K562 (cell line): ENCODE data around the gene E2F3. TPM values are rescaled to one million over a fixed set of nuclear protein-coding genes. Genes with fewer than 3 reads are reported as not detected.

Experiments used
- ATAC-seq: fragments of 200-7000 bp; cut with Tn5 transposase; 3 replicates; pipeline ENCODE4 v1.9.1; 2020; ENCODE audit warnings: moderate library complexity
- BruUV-seq: library from RNA; stranded (reverse); fragments of 400-500 nt; replicated peaks from 2 replicates; lab custom pipeline; 2021; lab: Mats Ljungman, UMichigan
- CTCF ChIA-PET: fragments of 300-600 bp; formaldehyde crosslinking; extraction: SDS; loops from one replicate; lab custom pipeline; 2021; ENCODE audit warnings: low intra/inter-chr PET ratio; lab: Yijun Ruan, JAX
- POLR2A ChIA-PET: fragments of 300-600, 350-650 bp; sonication (Branson Sonifier 250); formaldehyde crosslinking; extraction: SDS; loops from one replicate; lab custom pipeline; 2021; ENCODE audit warnings: antibody characterized with exemption, inconsistent platforms; lab: Yijun Ruan, JAX
- DNase-seq, 4 experiments: peaks; one replicate each; pipeline versions ENCODE4 v3.0.0 to v3.0.0-alpha.2; 2011 to 2018; ENCODE audit warnings: low spot score in 3 of 4, mixed read lengths in 3 of 4; ENCODE audit errors: extremely low read depth in 1 of 4
- FAIRE-seq: peaks from 2 replicates; lab custom pipeline; 2011; peaks lifted over from hg19 to GRCh38; lab: Jason Lieb, UNC
- H2AFZ ChIP-seq: 2 replicates; pipeline ENCODE4 v1.6.0; 2011; ENCODE audit warnings: low read depth, low read length, control low read depth, inconsistent platforms
- H3K27ac ChIP-seq: fragments of 200-600 bp; 3 replicates; pipeline ENCODE4 v1.8.0; 2011; ENCODE audit warnings: low read depth, mild to moderate bottlenecking, control low read depth, inconsistent platforms, low read length, moderate library complexity, mixed read lengths; ENCODE audit errors: extremely low read depth
- H3K27me3 ChIP-seq, 2 experiments: fragments of 300-600 bp in 1 of 2; 2 replicates in 1 of 2; 3 replicates in 1 of 2; pipeline versions ENCODE4 v1.6.0 to v1.8.0; 2011; ENCODE audit warnings: inconsistent platforms in 2 of 2, low read length in 2 of 2, mild to moderate bottlenecking in 1 of 2, mixed read lengths in 1 of 2, moderate library complexity in 1 of 2; ENCODE audit not compliant: control insufficient read depth in 2 of 2, insufficient read depth in 2 of 2
- H3K36me3 ChIP-seq: fragments of 300-600 bp; 3 replicates; pipeline ENCODE4 v1.8.0; 2011; ENCODE audit warnings: mild to moderate bottlenecking, low read length, inconsistent platforms; ENCODE audit not compliant: control insufficient read depth, insufficient read depth
- H3K4me1 ChIP-seq, 2 experiments: fragments of 200-600 bp in 1 of 2; replicated peaks in 1 of 2; 2 replicates in 1 of 2; 3 replicates in 1 of 2; pipeline versions ENCODE4 v1.5.1 to v1.8.0; 2011; ENCODE audit warnings: inconsistent platforms in 2 of 2, low read length in 2 of 2, mild to moderate bottlenecking in 1 of 2, mixed read lengths in 1 of 2, moderate library complexity in 1 of 2; ENCODE audit not compliant: control insufficient read depth in 2 of 2, insufficient read depth in 2 of 2
- H3K4me2 ChIP-seq: 2 replicates; pipeline ENCODE4 v1.6.1; 2011; ENCODE audit warnings: low read length, control low read depth, inconsistent platforms, mixed read lengths; ENCODE audit not compliant: insufficient read depth
- H3K4me3 ChIP-seq: fragments of 200-600 bp; sonication (generic), shearing (Covaris generic); 2 replicates; pipeline ENCODE4 v1.5.1; 2016; ENCODE audit warnings: control low read depth, inconsistent platforms
- H3K79me2 ChIP-seq: fragments of 200-600 bp; 3 replicates; pipeline ENCODE4 v1.8.0; 2011; ENCODE audit warnings: low read length, inconsistent platforms; ENCODE audit not compliant: control insufficient read depth, insufficient read depth
- H3K9ac ChIP-seq, 2 experiments: 2 replicates each; pipeline versions ENCODE4 v1.6.0 to v1.6.1; 2011; ENCODE audit warnings: low read depth in 2 of 2, low read length in 2 of 2, control low read depth in 1 of 2, inconsistent platforms in 1 of 2, mild to moderate bottlenecking in 1 of 2, mixed read lengths in 1 of 2; ENCODE audit not compliant: insufficient read depth in 1 of 2
- H3K9me1 ChIP-seq: one replicate; pipeline ENCODE4 v1.6.0; 2011; ENCODE audit warnings: inconsistent platforms, mild to moderate bottlenecking, low read length, moderate library complexity; ENCODE audit not compliant: control insufficient read depth, insufficient read depth
- H3K9me3 ChIP-seq: replicated peaks from 2 replicates; pipeline ENCODE4 v1.5.1; 2011; ENCODE audit warnings: low read depth, low read length, inconsistent platforms; ENCODE audit not compliant: control insufficient read depth, insufficient read depth
- H4K20me1 ChIP-seq: replicated peaks from 2 replicates; pipeline ENCODE4 v1.6.1; 2011; ENCODE audit warnings: low read length, inconsistent platforms, mixed read lengths; ENCODE audit not compliant: control insufficient read depth, insufficient read depth
- EGR1 ChIP-seq: fragments of 450-650 bp; conservative IDR thresholded peaks from 2 replicates; pipeline ENCODE4 v1.6.1; 2017; ENCODE audit warnings: mild to moderate bottlenecking
- POLR2H ChIP-seq: IDR thresholded peaks from 2 replicates; pipeline ENCODE4 v1.6.1; 2016; ENCODE audit warnings: missing genetic modification characterization, low read depth, mild to moderate bottlenecking, control low read depth, missing compliant biosample characterization, moderate library complexity
- RBM17 ChIP-seq: fragments of 200-400 bp; formaldehyde crosslinking; IDR thresholded peaks from 2 replicates; pipeline ENCODE4 v1.6.1; 2017; ENCODE audit warnings: low read depth, mild to moderate bottlenecking, low read length, borderline replicate concordance
- SPI1 ChIP-seq: IDR thresholded peaks from 2 replicates; pipeline ENCODE4 v1.6.1; 2011; ENCODE audit warnings: low read depth, low read length, control low read depth, borderline replicate concordance
- ZNF699 ChIP-seq: fragments of 250-450 bp; sonication (Bioruptor Pico); IDR thresholded peaks from 2 replicates; pipeline ENCODE4 v1.8.0; 2021; ENCODE audit warnings: mild to moderate bottlenecking, moderate library complexity; ENCODE audit not compliant: insufficient replicate concordance
- WGBS: fragments of 100-300 bp; shearing (Covaris generic); methylation state at CpG from one replicate; pipeline ENCODE4 v1.1.6; 2016; ENCODE audit warnings: low coverage, mixed read lengths; ENCODE audit not compliant: insufficient coverage; ENCODE audit errors: missing lambda C conversion rate; 5-methylcytosine and 5-hydroxymethylcytosine counted together
- in situ Hi-C: fragments of 300-500 bp; cut with MboI; formaldehyde crosslinking; loops from 4 replicates; pipeline ENCODE4 v1.15.0; 2018; ENCODE audit warnings: inconsistent platforms, mixed read lengths
- intact Hi-C: fragments of 100-400 bp; cut with micrococcal nuclease; formaldehyde crosslinking; loops from 2 replicates; pipeline ENCODE4 v1.14.2; 2022
- polyA plus RNA-seq, 8 experiments: library from polyadenylated mRNA; depleted of rRNA in 4 of 8; stranded (reverse) in 5 of 8; unstranded in 3 of 8; fragments of >200 nt; fragmentation: Nextera tagmentation in 2 of 8; fragmentation: Illumina TruSeq in 1 of 8; extraction: Ambion mirVana in 2 of 8; extraction: Trizol in 1 of 8; gene quantifications; 2 replicates each; pipeline versions ENCODE4 v1.2.1 to v1.2.3, GENCODE V29; 2011 to 2014; ENCODE audit warnings: inconsistent platforms in 1 of 8, missing spikeins in 1 of 8
- total RNA-seq, 7 experiments: library from RNA; depleted of rRNA in 6 of 7; stranded (reverse); fragments of >200 nt in 6 of 7; fragmentation: Illumina TruSeq in 2 of 7; extraction: Trizol in 2 of 7; gene quantifications; 2 replicates each; pipeline versions ENCODE4 v1.2.1 to v1.2.3, GENCODE V29; 2011 to 2021; ENCODE audit warnings: low replicate concordance in 1 of 7
- TF ChIP-seq, protein P1 (sequence below): sonication (generic); formaldehyde crosslinking; IDR thresholded peaks from 2 replicates; pipeline ENCODE4 v1.8.0; 2022; ENCODE audit warnings: missing genetic modification reagents, mild to moderate bottlenecking, borderline replicate concordance

E2F3 gene
- total and polyA plus RNA-seq, 9 of the 15 experiments (the other 6 are each of a cell fraction or from before 2014, with no cell fraction given): 11.1 to 44.7 (median 27.2) TPM

DNA sequence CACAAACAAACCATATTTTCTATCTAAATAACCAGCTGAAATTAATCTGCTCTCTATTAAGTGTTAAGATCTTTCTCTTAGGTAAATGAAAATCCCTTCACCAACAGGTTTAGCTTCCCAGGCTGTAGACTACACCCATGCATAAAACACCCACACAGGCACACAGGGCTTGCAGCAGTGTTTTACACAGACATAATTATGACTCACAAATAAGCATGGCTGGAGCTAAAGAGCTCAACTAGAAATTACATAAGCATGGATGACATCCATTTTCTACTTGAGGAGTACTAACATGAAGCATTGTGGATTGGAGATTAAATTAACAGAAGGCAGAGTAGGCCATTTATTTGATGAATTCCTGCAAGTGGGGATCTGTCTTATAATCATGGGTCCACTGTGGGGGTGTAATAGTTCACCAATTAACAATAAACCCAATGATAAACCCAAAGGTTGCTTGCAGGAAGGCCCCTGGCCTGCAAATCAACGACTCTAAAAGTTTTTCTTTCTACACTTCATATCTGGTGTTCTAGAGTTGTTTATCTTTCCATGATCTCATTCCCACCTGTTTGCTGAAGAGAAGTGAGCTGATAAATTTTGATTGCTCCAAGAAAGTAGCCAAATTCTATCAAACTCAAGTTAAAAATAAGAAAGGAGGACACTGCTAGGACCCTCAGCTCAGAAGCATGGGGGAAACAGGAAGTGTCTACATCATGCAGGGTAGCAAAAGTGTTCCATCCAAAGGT is 33.8 kb upstream of the E2F3 start:
- ATAC-seq: peak; percentile 31; the same call in 2 of the 3 replicates
- peak in 1 of 4 experiments; percentile 20 for DNase-seq

DNA sequence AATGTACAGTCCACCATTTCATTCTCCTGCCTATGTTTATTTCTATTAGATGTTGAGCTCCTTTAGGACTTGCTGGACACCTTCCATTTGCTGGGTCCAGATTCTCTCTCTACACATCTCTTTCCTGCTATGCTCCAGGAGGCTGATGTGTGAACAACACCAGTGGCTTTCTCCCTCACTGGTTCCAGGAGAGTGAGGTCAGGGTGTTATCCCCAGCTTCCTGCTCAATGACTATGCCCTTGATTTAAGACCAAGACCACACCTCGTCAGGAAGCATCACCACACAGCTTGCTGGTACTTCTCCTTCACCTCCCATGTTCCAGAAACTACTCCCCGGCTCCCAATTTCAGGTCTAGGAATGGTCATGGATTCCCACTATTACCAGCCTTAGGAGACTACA is 31.3 kb upstream of the E2F3 start:
- no peak for ATAC-seq
- in situ Hi-C loops: no loop called here
- CTCF ChIA-PET: no interaction called here

More for the DNA sequence above, 33.8 kb upstream of the E2F3 start:
- Histone ChIP-seq H3K36me3 (no peaks in the 10 kb centered on the region), H2AFZ (peak overlapping the region; percentile 81; the same call in 1 of the 2 replicates), H3K9me3 (no peaks in the 10 kb centered on the region), H3K79me2 (no peaks in the 10 kb centered on the region), H3K27ac (no peak overlapping the region), H3K9me1 (no peaks in the 10 kb centered on the region), H3K4me2 (no peak overlapping the region), H3K4me3 (no peak overlapping the region), H4K20me1 (no peaks in the 10 kb centered on the region), H3K4me1 (peaks cover 6 to 19% of the 10 kb centered on the region in 2 experiments; a peak in 4 of 5 replicates), H3K9ac (no peak overlapping the region), H3K27me3 (no peaks in the 10 kb centered on the region; a peak in 1 of 5 replicates)
- FAIRE-seq: peak; percentile 62
- 36% methylated on average over 1 of the region's 1 CpG for WGBS
- ChIA-PET POLR2A (interaction anchor here (1.5 kb wide), 1 partner anchor 40 kb away, joined by 3 read pairs; no protein-coding TSS in a partner anchor), CTCF (no interaction called here)
- TF ChIP-seq SPI1 (peak; percentile 48; the same call in 1 of the 2 replicates), EGR1 (peak; percentile 66), RBM17 (no peak)
- no TSS peak for BruUV-seq
- intact Hi-C loops (no loop called here), in situ Hi-C loops (no loop called here)

More for the DNA sequence above, 31.3 kb upstream of the E2F3 start:
- Histone ChIP-seq H4K20me1 (no peaks in the 10 kb centered on the region), H3K9me3 (no peaks in the 10 kb centered on the region), H3K9ac (no peak overlapping the region), H3K27me3 (no peaks in the 10 kb centered on the region; a peak in 1 of 5 replicates), H3K4me1 (peaks cover 6 to 19% of the 10 kb centered on the region in 2 experiments; a peak in 4 of 5 replicates), H3K9me1 (no peaks in the 10 kb centered on the region), H3K4me3 (no peak overlapping the region), H3K4me2 (no peak overlapping the region), H2AFZ (no peak overlapping the region), H3K79me2 (no peaks in the 10 kb centered on the region), H3K27ac (no peak overlapping the region), H3K36me3 (no peaks in the 10 kb centered on the region)
- TF ChIP-seq POLR2H (no peak), ZNF699 (CRISPR knock-in tag) (no peak)
- TF ChIP-seq, protein P1, sequence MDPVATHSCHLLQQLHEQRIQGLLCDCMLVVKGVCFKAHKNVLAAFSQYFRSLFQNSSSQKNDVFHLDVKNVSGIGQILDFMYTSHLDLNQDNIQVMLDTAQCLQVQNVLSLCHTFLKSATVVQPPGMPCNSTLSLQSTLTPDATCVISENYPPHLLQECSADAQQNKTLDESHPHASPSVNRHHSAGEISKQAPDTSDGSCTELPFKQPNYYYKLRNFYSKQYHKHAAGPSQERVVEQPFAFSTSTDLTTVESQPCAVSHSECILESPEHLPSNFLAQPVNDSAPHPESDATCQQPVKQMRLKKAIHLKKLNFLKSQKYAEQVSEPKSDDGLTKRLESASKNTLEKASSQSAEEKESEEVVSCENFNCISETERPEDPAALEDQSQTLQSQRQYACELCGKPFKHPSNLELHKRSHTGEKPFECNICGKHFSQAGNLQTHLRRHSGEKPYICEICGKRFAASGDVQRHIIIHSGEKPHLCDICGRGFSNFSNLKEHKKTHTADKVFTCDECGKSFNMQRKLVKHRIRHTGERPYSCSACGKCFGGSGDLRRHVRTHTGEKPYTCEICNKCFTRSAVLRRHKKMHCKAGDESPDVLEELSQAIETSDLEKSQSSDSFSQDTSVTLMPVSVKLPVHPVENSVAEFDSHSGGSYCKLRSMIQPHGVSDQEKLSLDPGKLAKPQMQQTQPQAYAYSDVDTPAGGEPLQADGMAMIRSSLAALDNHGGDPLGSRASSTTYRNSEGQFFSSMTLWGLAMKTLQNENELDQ (CRISPR knock-in tag): no peak
- FAIRE-seq: no peak
- BruUV-seq: no TSS peak
- DNase-seq: no peak
- intact Hi-C loops: no loop called here
- WGBS: 27% methylated on average over 2 of the region's 2 CpGs
- POLR2A ChIA-PET: interaction anchor here (1.2 to 1.6 kb wide), 2 partner anchors 8 to 48 kb away, joined by 4 read pairs; no protein-coding TSS in a partner anchor
